Measurements from ENCODE around the gene KRTAP16-1.

The KRTAP16-1 gene

GRCh38 chr17:41322903-41323895, 14.1 kb upstream of the KRTAP16-1 start:
- DNase-seq (ENCODE audit: extremely low read depth, insufficient read length), result no peak
- H3K4me3 ChIP-seq (replicated peaks; ENCODE audit: low read depth, low read length), result no peak overlapping the region
- no peak for TF ChIP-seq CTCF (IDR thresholded peaks at IDR 0.05; ENCODE audit: insufficient read depth, low read length, poor library complexity, severe bottlenecking)
- no peaks in the 10 kb centered on the region for H3K36me3 ChIP-seq (ENCODE audit: control insufficient read depth, insufficient read depth, low read length)
- H3K27me3 ChIP-seq (replicated peaks; ENCODE audit: control insufficient read depth, insufficient read depth, low read length), result no peaks in the 10 kb centered on the region; the same call in 1 of the 2 replicates

- H3K4me3 ChIP-seq (replicated peaks; ENCODE audit: low read depth, low read length), result no peak overlapping the region
- H3K36me3 ChIP-seq (ENCODE audit: control insufficient read depth, insufficient read depth, low read length), result no peaks in the 10 kb centered on the region
- no peak for DNase-seq (ENCODE audit: extremely low read depth, insufficient read length)
- peak; percentile 76 for TF ChIP-seq CTCF (IDR thresholded peaks at IDR 0.05; ENCODE audit: insufficient read depth, low read length, poor library complexity, severe bottlenecking)
- no peaks in the 10 kb centered on the region; the same call in 1 of the 2 replicates for H3K27me3 ChIP-seq (replicated peaks; ENCODE audit: control insufficient read depth, insufficient read depth, low read length)
Observed at GRCh38 chr17:41322094-41322902, 13.2 kb upstream of the KRTAP16-1 start.

GRCh38 chr17:41318231-41318630, 9.1 kb upstream of the KRTAP16-1 start:
- no peak for TF ChIP-seq CTCF (IDR thresholded peaks at IDR 0.05; ENCODE audit: insufficient read depth, low read length, poor library complexity, severe bottlenecking)
- Histone ChIP-seq H3K4me3 (replicated peaks; ENCODE audit: low read depth, low read length) (no peak overlapping the region), H3K27me3 (replicated peaks; ENCODE audit: control insufficient read depth, insufficient read depth, low read length) (no peaks in the 10 kb centered on the region; the same call in 1 of the 2 replicates), H3K36me3 (ENCODE audit: control insufficient read depth, insufficient read depth, low read length) (no peaks in the 10 kb centered on the region)
- DNase-seq (ENCODE audit: extremely low read depth, insufficient read length), result no peak

- Histone ChIP-seq H3K27me3 (replicated peaks; ENCODE audit: control insufficient read depth, insufficient read depth, low read length) (no peaks in the 10 kb centered on the region; the same call in 1 of the 2 replicates), H3K36me3 (ENCODE audit: control insufficient read depth, insufficient read depth, low read length) (no peaks in the 10 kb centered on the region), H3K4me3 (replicated peaks; ENCODE audit: low read depth, low read length) (no peak overlapping the region)
- no peak for TF ChIP-seq CTCF (IDR thresholded peaks at IDR 0.05; ENCODE audit: insufficient read depth, low read length, poor library complexity, severe bottlenecking)
- DNase-seq (ENCODE audit: extremely low read depth, insufficient read length), result no peak
Observed at GRCh38 chr17:41315814-41316445, 6.8 kb upstream of the KRTAP16-1 start.

GRCh38 chr17:41315204-41315794, 6.2 kb upstream of the KRTAP16-1 start, which contains the start of gene KRTAP17-1:
KRTAP17-1 (minus strand) TSS chr17:41315710; CDS start chr17:41315650, 60 bp downstream.
- no peak for TF ChIP-seq CTCF (IDR thresholded peaks at IDR 0.05; ENCODE audit: insufficient read depth, low read length, poor library complexity, severe bottlenecking)
- DNase-seq (ENCODE audit: extremely low read depth, insufficient read length), result no peak
- no peaks in the 10 kb centered on the region; the same call in 1 of the 2 replicates for H3K27me3 ChIP-seq (replicated peaks; ENCODE audit: control insufficient read depth, insufficient read depth, low read length)
- no peaks in the 10 kb centered on the region for H3K36me3 ChIP-seq (ENCODE audit: control insufficient read depth, insufficient read depth, low read length)
- H3K4me3 ChIP-seq (replicated peaks; ENCODE audit: low read depth, low read length), result no peak within 1 kb of the TSS

All from GM06990 (cell line).